ENCODE measurements around the gene TBX4.
A peak's percentile ranks its signal among the peaks of the same experiment; 100 is the strongest.

GRCh38 chr17:61410141-61411010, 41.8 kb upstream of the TBX4 start:
- TF ChIP-seq CTCF (IDR thresholded peaks at IDR 0.05), result peak; percentile 69
- peak; percentile 94 for TF ChIP-seq EZH2phosphoT487 (IDR thresholded peaks at IDR 0.05)
- peak; percentile 91 for TF ChIP-seq EZH2 (IDR thresholded peaks at IDR 0.05)
